ENCODE measurements around the gene HTR5A.

DNA sequence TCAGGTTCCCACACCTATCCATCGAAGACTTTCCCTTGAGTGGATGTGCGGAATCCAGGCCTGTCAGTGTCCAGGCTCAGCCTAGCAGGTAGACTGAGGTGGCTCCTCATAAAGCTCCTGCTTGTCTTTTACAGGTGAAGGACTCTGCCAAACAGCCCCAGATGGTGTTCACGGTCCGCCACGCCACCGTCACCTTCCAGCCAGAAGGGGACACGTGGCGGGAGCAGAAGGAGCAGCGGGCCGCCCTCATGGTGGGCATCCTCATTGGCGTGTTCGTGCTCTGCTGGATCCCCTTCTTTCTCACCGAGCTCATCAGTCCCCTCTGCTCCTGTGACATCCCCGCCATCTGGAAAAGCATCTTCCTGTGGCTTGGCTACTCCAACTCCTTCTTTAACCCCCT lies 13.9 kb downstream of the HTR5A start:
- no peak for TF ChIP-seq SUZ12 (IDR thresholded peaks at IDR 0.05; ENCODE audit: low read depth, low read length)
- no peak for TF ChIP-seq POLR2A (IDR thresholded peaks at IDR 0.05; ENCODE audit: insufficient read depth in 1 of 2, low read depth in 2 of 2, low read length in 2 of 2)
- no peak for TF ChIP-seq ZNF224 (CRISPR knock-in tag; IDR thresholded peaks at IDR 0.05)
- TF ChIP-seq, protein P1, sequence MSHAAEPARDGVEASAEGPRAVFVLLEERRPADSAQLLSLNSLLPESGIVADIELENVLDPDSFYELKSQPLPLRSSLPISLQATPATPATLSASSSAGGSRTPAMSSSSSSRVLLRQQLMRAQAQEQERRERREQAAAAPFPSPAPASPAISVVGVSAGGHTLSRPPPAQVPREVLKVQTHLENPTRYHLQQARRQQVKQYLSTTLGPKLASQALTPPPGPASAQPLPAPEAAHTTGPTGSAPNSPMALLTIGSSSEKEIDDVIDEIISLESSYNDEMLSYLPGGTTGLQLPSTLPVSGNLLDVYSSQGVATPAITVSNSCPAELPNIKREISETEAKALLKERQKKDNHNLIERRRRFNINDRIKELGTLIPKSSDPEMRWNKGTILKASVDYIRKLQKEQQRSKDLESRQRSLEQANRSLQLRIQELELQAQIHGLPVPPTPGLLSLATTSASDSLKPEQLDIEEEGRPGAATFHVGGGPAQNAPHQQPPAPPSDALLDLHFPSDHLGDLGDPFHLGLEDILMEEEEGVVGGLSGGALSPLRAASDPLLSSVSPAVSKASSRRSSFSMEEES (CRISPR knock-in tag; IDR thresholded peaks at IDR 0.05) = no peak
- TF ChIP-seq, protein P2, sequence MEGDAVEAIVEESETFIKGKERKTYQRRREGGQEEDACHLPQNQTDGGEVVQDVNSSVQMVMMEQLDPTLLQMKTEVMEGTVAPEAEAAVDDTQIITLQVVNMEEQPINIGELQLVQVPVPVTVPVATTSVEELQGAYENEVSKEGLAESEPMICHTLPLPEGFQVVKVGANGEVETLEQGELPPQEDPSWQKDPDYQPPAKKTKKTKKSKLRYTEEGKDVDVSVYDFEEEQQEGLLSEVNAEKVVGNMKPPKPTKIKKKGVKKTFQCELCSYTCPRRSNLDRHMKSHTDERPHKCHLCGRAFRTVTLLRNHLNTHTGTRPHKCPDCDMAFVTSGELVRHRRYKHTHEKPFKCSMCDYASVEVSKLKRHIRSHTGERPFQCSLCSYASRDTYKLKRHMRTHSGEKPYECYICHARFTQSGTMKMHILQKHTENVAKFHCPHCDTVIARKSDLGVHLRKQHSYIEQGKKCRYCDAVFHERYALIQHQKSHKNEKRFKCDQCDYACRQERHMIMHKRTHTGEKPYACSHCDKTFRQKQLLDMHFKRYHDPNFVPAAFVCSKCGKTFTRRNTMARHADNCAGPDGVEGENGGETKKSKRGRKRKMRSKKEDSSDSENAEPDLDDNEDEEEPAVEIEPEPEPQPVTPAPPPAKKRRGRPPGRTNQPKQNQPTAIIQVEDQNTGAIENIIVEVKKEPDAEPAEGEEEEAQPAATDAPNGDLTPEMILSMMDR (CRISPR knock-in tag; IDR thresholded peaks at IDR 0.05) = no peak
- TF ChIP-seq PCBP1 (IDR thresholded peaks at IDR 0.05; ENCODE audit: borderline replicate concordance, low read depth, low read length) = no peak
